Smooth muscle cell (in vitro differentiated cells): Measurements from ENCODE around the gene ZNF618. TPM values are rescaled to one million over a fixed set of nuclear protein-coding genes. Genes with fewer than 3 reads are reported as not detected.

Experiments
- DNase-seq: peaks from one replicate; lab custom pipeline; 2025; ENCODE audit not compliant: unreplicated experiment; lab: John Stamatoyannopoulos, UW
- H2AFZ ChIP-seq: fragments of 200-600 bp; sonication (generic); 2 replicates; pipeline ENCODE4 v1.6.0; 2016; ENCODE audit warnings: antibody characterized with exemption, low read depth, mild to moderate bottlenecking
- H3F3A ChIP-seq: fragments of 200-600 bp; sonication (generic); 2 replicates; pipeline ENCODE4 v1.6.0; 2017; ENCODE audit warnings: antibody characterized with exemption, low read depth
- H3K27ac ChIP-seq: fragments of 200-600 bp; sonication (generic); 2 replicates; pipeline ENCODE4 v1.5.1; 2016; ENCODE audit warnings: low read depth, mild to moderate bottlenecking
- H3K27me3 ChIP-seq: fragments of 200-600 bp; sonication (generic); 2 replicates; pipeline ENCODE4 v1.6.1; 2016; ENCODE audit warnings: low read depth, mild to moderate bottlenecking
- H3K36me3 ChIP-seq: fragments of 200-600 bp; sonication (generic); 2 replicates; pipeline ENCODE4 v1.5.1; 2016; ENCODE audit warnings: low read depth
- H3K4me1 ChIP-seq: fragments of 200-600 bp; sonication (generic); 2 replicates; pipeline ENCODE4 v1.5.1; 2016; ENCODE audit warnings: low read depth
- H3K4me2 ChIP-seq: fragments of 200-600 bp; sonication (generic); 2 replicates; pipeline ENCODE4 v1.6.0; 2016; ENCODE audit warnings: mild to moderate bottlenecking
- H3K4me3 ChIP-seq: fragments of 200-600 bp; sonication (generic); 2 replicates; pipeline ENCODE4 v1.5.1; 2016; ENCODE audit warnings: mild to moderate bottlenecking
- H3K79me2 ChIP-seq: fragments of 200-600 bp; sonication (generic); 2 replicates; pipeline ENCODE4 v1.6.0; 2016; ENCODE audit warnings: low read depth, mild to moderate bottlenecking
- H3K9ac ChIP-seq: fragments of 200-600 bp; sonication (generic); 2 replicates; pipeline ENCODE4 v1.6.0; 2016; ENCODE audit warnings: low read depth
- H3K9me3 ChIP-seq: fragments of 200-600 bp; sonication (generic); replicated peaks from 2 replicates; pipeline ENCODE4 v1.5.1; 2016; ENCODE audit warnings: low read depth
- H4K20me1 ChIP-seq: fragments of 200-600 bp; sonication (generic); 2 replicates; pipeline ENCODE4 v1.6.0; 2016; ENCODE audit warnings: low read depth
- WGBS: methylation state at CpG from one replicate; pipeline ENCODE4 v1.1.7; 2016; ENCODE audit warnings: low lambda C conversion rate; 5-methylcytosine and 5-hydroxymethylcytosine counted together
- polyA plus RNA-seq: library from polyadenylated mRNA; unstranded; fragments of >200 nt; fragmentation: Nextera tagmentation; extraction: Ambion mirVana; gene quantifications from 2 replicates; pipeline ENCODE4 v1.2.1, GENCODE V29; 2016
- total RNA-seq: library from RNA; depleted of rRNA; stranded (reverse); fragments of >200 nt; gene quantifications from 2 replicates; pipeline ENCODE4 v1.2.3, GENCODE V29; 2014
- TF ChIP-seq, protein P1 (sequence below): fragments of 200-600 bp; sonication (generic); IDR thresholded peaks from 2 replicates; pipeline ENCODE4 v1.5.1; 2017; ENCODE audit warnings: borderline replicate concordance, mild to moderate bottlenecking, antibody characterized with exemption; ENCODE audit not compliant: insufficient read depth, poor library complexity, severe bottlenecking

The ZNF618 gene
- total and polyA plus RNA-seq, 2 experiments from 2014 or later = 9.9 to 19.5 TPM

DNA sequence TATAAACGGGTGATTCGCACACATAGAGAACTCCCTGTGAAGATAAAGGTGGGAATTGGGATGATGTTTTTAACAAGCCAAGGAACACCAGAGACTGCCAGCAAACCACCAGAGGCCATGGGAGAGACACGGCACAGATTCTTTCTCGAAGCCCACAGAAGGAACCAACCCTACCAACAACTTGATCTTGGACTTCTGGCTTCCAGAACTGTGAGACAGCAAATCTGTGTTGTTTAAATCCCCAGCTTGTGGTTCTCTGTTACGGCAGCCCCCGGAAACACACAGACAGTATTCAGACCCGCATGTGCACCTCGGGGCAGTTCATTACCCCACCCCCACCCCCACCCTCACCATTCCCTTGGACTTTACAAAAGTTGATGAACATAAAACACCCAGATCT, 189.2 kb downstream of the ZNF618 start:
- 89% methylated on average over 8 of the region's 8 CpGs for whole genome bisulfite sequencing
- TF ChIP-seq, protein P1, sequence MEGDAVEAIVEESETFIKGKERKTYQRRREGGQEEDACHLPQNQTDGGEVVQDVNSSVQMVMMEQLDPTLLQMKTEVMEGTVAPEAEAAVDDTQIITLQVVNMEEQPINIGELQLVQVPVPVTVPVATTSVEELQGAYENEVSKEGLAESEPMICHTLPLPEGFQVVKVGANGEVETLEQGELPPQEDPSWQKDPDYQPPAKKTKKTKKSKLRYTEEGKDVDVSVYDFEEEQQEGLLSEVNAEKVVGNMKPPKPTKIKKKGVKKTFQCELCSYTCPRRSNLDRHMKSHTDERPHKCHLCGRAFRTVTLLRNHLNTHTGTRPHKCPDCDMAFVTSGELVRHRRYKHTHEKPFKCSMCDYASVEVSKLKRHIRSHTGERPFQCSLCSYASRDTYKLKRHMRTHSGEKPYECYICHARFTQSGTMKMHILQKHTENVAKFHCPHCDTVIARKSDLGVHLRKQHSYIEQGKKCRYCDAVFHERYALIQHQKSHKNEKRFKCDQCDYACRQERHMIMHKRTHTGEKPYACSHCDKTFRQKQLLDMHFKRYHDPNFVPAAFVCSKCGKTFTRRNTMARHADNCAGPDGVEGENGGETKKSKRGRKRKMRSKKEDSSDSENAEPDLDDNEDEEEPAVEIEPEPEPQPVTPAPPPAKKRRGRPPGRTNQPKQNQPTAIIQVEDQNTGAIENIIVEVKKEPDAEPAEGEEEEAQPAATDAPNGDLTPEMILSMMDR = no peak
- Histone ChIP-seq H3K9me3 (no peaks in the 10 kb centered on the region), H2AFZ (no peak overlapping the region), H3K4me1 (no peaks in the 10 kb centered on the region), H3K4me3 (no peak overlapping the region), H3K36me3 (no peaks in the 10 kb centered on the region), H4K20me1 (no peaks in the 10 kb centered on the region), H3K27ac (no peak overlapping the region), H3F3A (no peaks in the 10 kb centered on the region), H3K27me3 (peaks cover 7% of the 10 kb centered on the region), H3K9ac (no peak overlapping the region), H3K4me2 (no peak overlapping the region), H3K79me2 (no peaks in the 10 kb centered on the region)
- no peak for DNase-seq

DNA sequence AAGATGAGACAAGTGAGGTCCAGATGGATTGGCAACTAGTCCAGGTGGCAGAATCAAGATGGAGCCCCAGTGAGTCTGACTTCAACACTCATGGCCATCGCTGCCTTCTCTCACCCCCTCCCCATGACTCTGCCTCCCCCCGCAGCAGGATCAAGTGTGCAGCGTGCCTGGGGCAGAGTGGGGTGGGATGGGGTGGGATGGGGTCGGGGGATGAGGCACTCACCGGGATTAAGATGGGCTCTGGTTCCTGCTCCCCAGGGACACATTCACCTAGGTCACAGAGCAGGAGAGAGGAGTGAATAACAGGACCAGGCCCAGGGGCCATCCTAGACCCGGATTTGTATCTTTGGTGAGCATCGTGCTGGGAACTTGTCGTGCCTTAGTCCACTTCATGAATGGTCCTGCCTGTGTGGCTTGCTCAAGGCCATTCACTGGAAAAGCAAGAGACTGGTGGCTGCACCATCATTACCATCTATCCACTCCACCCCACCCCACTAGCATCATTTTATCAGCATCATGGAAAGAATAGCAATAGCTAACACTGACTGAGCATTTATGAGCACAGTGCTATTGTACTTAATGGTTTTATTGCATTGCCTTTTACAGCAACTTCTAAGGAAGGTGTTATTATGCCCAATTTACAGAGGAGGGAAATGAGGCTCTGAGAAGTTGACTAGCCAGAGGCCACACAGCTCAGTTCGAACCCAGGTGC, 193.5 kb downstream of the ZNF618 start:
- H3F3A ChIP-seq = no peaks in the 10 kb centered on the region
- no peak for DNase-seq
- H3K27ac ChIP-seq = no peak overlapping the region
- H3K4me3 ChIP-seq = no peak overlapping the region
- H3K27me3 ChIP-seq = peaks cover 10% of the 10 kb centered on the region
- TF ChIP-seq, protein P1 = no peak
- no peaks in the 10 kb centered on the region for H3K9me3 ChIP-seq
- no peaks in the 10 kb centered on the region for H3K36me3 ChIP-seq
- no peak overlapping the region for H2AFZ ChIP-seq
- H3K9ac ChIP-seq = no peak overlapping the region
- no peaks in the 10 kb centered on the region for H4K20me1 ChIP-seq
- no peak overlapping the region for H3K4me2 ChIP-seq
- 84% methylated on average over 9 of the region's 9 CpGs for WGBS
- H3K4me1 ChIP-seq = no peaks in the 10 kb centered on the region
- H3K79me2 ChIP-seq = no peaks in the 10 kb centered on the region

DNA sequence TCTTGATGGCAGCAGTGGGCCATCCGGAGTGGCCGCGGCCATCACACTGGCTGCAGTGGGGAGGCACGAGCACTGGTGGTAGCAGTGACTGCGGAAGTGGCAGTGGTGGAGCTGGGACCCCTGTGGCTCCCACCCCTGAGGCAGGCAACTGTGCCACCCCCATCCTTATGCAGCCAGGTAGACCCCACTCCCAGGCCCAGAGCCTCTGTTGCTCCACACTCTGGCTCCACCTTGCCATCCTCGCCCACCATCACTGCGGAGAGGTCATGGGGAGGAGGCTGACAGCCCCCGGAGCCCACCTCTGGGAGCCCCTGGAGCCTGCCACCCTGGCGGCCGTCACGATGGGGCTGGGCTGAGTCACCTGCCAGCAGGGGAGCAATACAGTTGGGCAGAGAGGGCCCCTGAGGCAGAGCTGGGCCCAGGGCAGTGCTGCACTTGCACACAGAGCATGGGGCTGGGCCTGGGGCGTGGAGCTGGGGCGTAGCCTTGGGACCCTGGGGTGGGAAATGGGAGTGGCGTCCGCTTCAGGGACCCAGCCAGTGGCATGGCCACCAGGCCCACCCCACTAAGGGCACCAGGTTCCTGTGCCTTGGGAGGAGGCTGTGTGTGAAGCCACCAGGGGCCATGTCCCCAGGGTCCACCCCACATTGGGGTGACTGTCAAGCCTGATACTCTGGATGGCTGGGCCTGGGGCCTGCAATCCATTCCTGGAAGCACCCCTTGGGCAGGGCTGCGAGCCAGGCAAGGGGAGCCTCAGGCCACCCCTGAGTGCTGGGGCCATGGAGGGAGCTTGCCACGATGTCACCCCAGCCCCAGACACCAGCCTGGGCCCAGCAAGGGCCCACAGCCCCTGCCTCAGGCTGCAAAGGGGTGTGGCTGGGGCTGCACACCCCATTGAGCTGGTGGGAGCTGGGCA, 194.3 kb downstream of the ZNF618 start:
- H2AFZ ChIP-seq = no peak overlapping the region
- no peaks in the 10 kb centered on the region for H3K9me3 ChIP-seq
- WGBS = 97% methylated on average over 16 of the region's 17 CpGs
- H3K36me3 ChIP-seq = no peaks in the 10 kb centered on the region
- H3K27me3 ChIP-seq = peaks cover 14% of the 10 kb centered on the region
- TF ChIP-seq, protein P1 = no peak
- H3K79me2 ChIP-seq = no peaks in the 10 kb centered on the region
- H4K20me1 ChIP-seq = no peaks in the 10 kb centered on the region
- H3F3A ChIP-seq = no peaks in the 10 kb centered on the region
- H3K4me3 ChIP-seq = no peak overlapping the region
- no peaks in the 10 kb centered on the region for H3K4me1 ChIP-seq
- no peak overlapping the region for H3K27ac ChIP-seq
- no peak overlapping the region for H3K9ac ChIP-seq
- no peak overlapping the region for H3K4me2 ChIP-seq
- DNase-seq = no peak
